HEK293 (cell line): Measurements from ENCODE around the gene SHC4.

Experiments used
- GLI4 ChIP-seq: fragments of 450-650 bp; formaldehyde crosslinking; IDR thresholded peaks from 2 replicates; pipeline ENCODE4 v1.5.1; 2016; ENCODE audit warnings: missing biosample characterization, missing genetic modification characterization
- INSM2 ChIP-seq: fragments of 450-650 bp; formaldehyde crosslinking; IDR thresholded peaks from 2 replicates; pipeline ENCODE4 v1.5.1; 2016; ENCODE audit warnings: missing biosample characterization, missing genetic modification characterization
- KLF10 ChIP-seq: fragments of 450-650 bp; IDR thresholded peaks from 2 replicates; pipeline ENCODE4 v1.5.1; 2018; ENCODE audit warnings: missing biosample characterization, mild to moderate bottlenecking, missing genetic modification characterization
- MYNN ChIP-seq: fragments of 450-650 bp; formaldehyde crosslinking; IDR thresholded peaks from 2 replicates; pipeline ENCODE4 v1.5.1; 2016; ENCODE audit warnings: missing biosample characterization, missing genetic modification characterization, borderline replicate concordance
- OVOL3 ChIP-seq: fragments of 450-650 bp; formaldehyde crosslinking; IDR thresholded peaks from 2 replicates; pipeline ENCODE4 v1.5.1; 2016; ENCODE audit warnings: missing biosample characterization, missing genetic modification characterization
- SETDB1 ChIP-seq: IDR thresholded peaks from one replicate; pipeline ENCODE4 v1.6.1; 2017; ENCODE audit warnings: mild to moderate bottlenecking, low read length, moderate library complexity, mixed read lengths; ENCODE audit not compliant: insufficient read length
- TCF7L2 ChIP-seq: IDR thresholded peaks from 2 replicates; pipeline ENCODE4 v1.6.1; 2011; ENCODE audit warnings: low read depth, mild to moderate bottlenecking, inconsistent platforms, low read length, moderate library complexity, borderline replicate concordance
- WT1 ChIP-seq: fragments of 450-650 bp; formaldehyde crosslinking; IDR thresholded peaks from 2 replicates; pipeline ENCODE4 v1.5.1; 2016; ENCODE audit warnings: missing biosample characterization, missing genetic modification characterization
- ZBTB8A ChIP-seq: fragments of 450-650 bp; formaldehyde crosslinking; IDR thresholded peaks from 2 replicates; pipeline ENCODE4 v1.5.1; 2016; ENCODE audit warnings: missing biosample characterization, missing genetic modification characterization
- ZFP41 ChIP-seq: fragments of 450-650 bp; formaldehyde crosslinking; IDR thresholded peaks from 2 replicates; pipeline ENCODE4 v1.5.1; 2016; ENCODE audit warnings: missing biosample characterization, missing genetic modification characterization, borderline replicate concordance
- ZNF157 ChIP-seq: fragments of 450-650 bp; formaldehyde crosslinking; IDR thresholded peaks from 2 replicates; pipeline ENCODE4 v1.5.1; 2016; ENCODE audit warnings: missing biosample characterization, missing genetic modification characterization
- ZNF202 ChIP-seq: fragments of 450-650 bp; formaldehyde crosslinking; IDR thresholded peaks from 2 replicates; pipeline ENCODE4 v1.5.1; 2016; ENCODE audit warnings: missing biosample characterization, missing genetic modification characterization, borderline replicate concordance
- ZNF223 ChIP-seq: fragments of 450-650 bp; formaldehyde crosslinking; IDR thresholded peaks from 2 replicates; pipeline ENCODE4 v1.5.1; 2016; ENCODE audit warnings: missing biosample characterization, missing genetic modification characterization
- ZNF23 ChIP-seq: fragments of 450-650 bp; formaldehyde crosslinking; IDR thresholded peaks from 2 replicates; pipeline ENCODE4 v1.5.1; 2016; ENCODE audit warnings: missing biosample characterization, missing genetic modification characterization, borderline replicate concordance
- ZNF24 ChIP-seq: fragments of 450-650 bp; formaldehyde crosslinking; IDR thresholded peaks from 2 replicates; pipeline ENCODE4 v1.5.1; 2016; ENCODE audit warnings: missing biosample characterization, missing genetic modification characterization
- ZNF266 ChIP-seq: fragments of 450-650 bp; formaldehyde crosslinking; IDR thresholded peaks from 2 replicates; pipeline ENCODE4 v1.5.1; 2016; ENCODE audit warnings: missing biosample characterization, missing genetic modification characterization, low read depth
- ZNF391 ChIP-seq: fragments of 450-650 bp; formaldehyde crosslinking; IDR thresholded peaks from 2 replicates; pipeline ENCODE4 v1.5.1; 2016; ENCODE audit warnings: low read depth, missing biosample characterization, missing genetic modification characterization, borderline replicate concordance
- ZNF416 ChIP-seq: fragments of 450-650 bp; formaldehyde crosslinking; IDR thresholded peaks from 2 replicates; pipeline ENCODE4 v1.5.1; 2016; ENCODE audit warnings: missing biosample characterization, missing genetic modification characterization
- ZNF423 ChIP-seq: fragments of 450-650 bp; formaldehyde crosslinking; IDR thresholded peaks from 2 replicates; pipeline ENCODE4 v1.5.1; 2016; ENCODE audit warnings: missing biosample characterization, missing genetic modification characterization
- ZNF433 ChIP-seq: fragments of 450-650 bp; formaldehyde crosslinking; IDR thresholded peaks from 2 replicates; pipeline ENCODE4 v1.5.1; 2016; ENCODE audit warnings: missing biosample characterization, missing genetic modification characterization, low read depth
- ZNF473 ChIP-seq: fragments of 450-650 bp; formaldehyde crosslinking; IDR thresholded peaks from 2 replicates; pipeline ENCODE4 v1.5.1; 2017; ENCODE audit warnings: missing biosample characterization, missing genetic modification characterization
- ZNF529 ChIP-seq: fragments of 450-650 bp; formaldehyde crosslinking; IDR thresholded peaks from 2 replicates; pipeline ENCODE4 v1.5.1; 2017; ENCODE audit warnings: missing genetic modification characterization, missing biosample characterization; ENCODE audit not compliant: insufficient replicate concordance
- ZNF548 ChIP-seq: fragments of 450-650 bp; formaldehyde crosslinking; IDR thresholded peaks from 2 replicates; pipeline ENCODE4 v1.5.1; 2016; ENCODE audit warnings: missing biosample characterization, missing genetic modification characterization
- ZNF600 ChIP-seq: fragments of 450-650 bp; formaldehyde crosslinking; IDR thresholded peaks from 2 replicates; pipeline ENCODE4 v1.5.1; 2016; ENCODE audit warnings: missing biosample characterization, missing genetic modification characterization
- ZNF660 ChIP-seq: fragments of 450-650 bp; IDR thresholded peaks from 2 replicates; pipeline ENCODE4 v1.5.1; 2018; ENCODE audit warnings: missing biosample characterization, mild to moderate bottlenecking, missing genetic modification characterization
- ZNF704 ChIP-seq: fragments of 450-650 bp; formaldehyde crosslinking; IDR thresholded peaks from 2 replicates; pipeline ENCODE4 v1.5.1; 2016; ENCODE audit warnings: missing biosample characterization, missing genetic modification characterization
- ZNF76 ChIP-seq: fragments of 450-650 bp; formaldehyde crosslinking; IDR thresholded peaks from 2 replicates; pipeline ENCODE4; 2016; ENCODE audit warnings: low read depth, missing biosample characterization, missing genetic modification characterization, borderline replicate concordance
- ZNF785 ChIP-seq: fragments of 450-650 bp; formaldehyde crosslinking; IDR thresholded peaks from 2 replicates; pipeline ENCODE4 v1.5.1; 2016; ENCODE audit warnings: missing biosample characterization, missing genetic modification characterization
- ZNF843 ChIP-seq: fragments of 450-650 bp; formaldehyde crosslinking; IDR thresholded peaks from 2 replicates; pipeline ENCODE4 v1.5.1; 2016; ENCODE audit warnings: missing biosample characterization, missing genetic modification characterization
- ZSCAN23 ChIP-seq: fragments of 450-650 bp; formaldehyde crosslinking; IDR thresholded peaks from 2 replicates; pipeline ENCODE4 v1.5.1; 2016; ENCODE audit warnings: missing biosample characterization, missing genetic modification characterization
- ZSCAN5A ChIP-seq: fragments of 450-650 bp; formaldehyde crosslinking; IDR thresholded peaks from 2 replicates; pipeline ENCODE4 v1.5.1; 2016; ENCODE audit warnings: missing biosample characterization, missing genetic modification characterization
- TF ChIP-seq, protein P1 (sequence below): fragments of 450-650 bp; formaldehyde crosslinking; IDR thresholded peaks from 2 replicates; pipeline ENCODE4 v1.5.1; 2016; ENCODE audit warnings: missing biosample characterization, missing genetic modification characterization
- TF ChIP-seq, protein P2 (sequence below): fragments of 450-650 bp; formaldehyde crosslinking; IDR thresholded peaks from 2 replicates; pipeline ENCODE4 v1.5.1; 2016; ENCODE audit warnings: missing biosample characterization, missing genetic modification characterization
- TF ChIP-seq, protein P3 (sequence below): fragments of 450-650 bp; formaldehyde crosslinking; IDR thresholded peaks from 2 replicates; pipeline ENCODE4 v1.5.1; 2016; ENCODE audit warnings: missing biosample characterization, missing genetic modification characterization

Gene SHC4

DNA sequence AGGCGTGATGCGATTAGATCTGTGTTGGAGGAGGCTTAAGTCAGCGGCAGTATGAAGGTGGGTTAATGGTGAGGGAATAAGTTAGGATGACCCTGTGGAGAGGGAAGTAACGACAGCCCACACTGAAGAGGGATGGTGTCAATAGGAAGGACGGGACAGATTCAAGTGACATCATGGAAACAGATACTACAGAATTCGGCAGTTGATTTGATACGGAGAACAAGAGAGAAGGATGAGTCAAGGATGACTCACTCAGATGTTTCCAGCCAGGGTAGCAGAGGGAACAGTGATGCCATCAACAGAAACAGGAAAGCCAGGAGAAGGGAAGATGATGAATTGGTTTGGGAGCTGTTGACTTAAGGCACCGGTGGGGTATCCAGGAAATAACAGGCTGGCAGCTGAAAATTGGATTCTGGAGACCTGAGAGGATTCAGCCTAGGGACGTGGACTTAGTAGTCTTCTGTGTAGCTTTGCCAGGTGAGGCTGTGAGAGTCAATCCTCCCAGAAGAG is 38.0 kb downstream of the SHC4 start (continued):
- TF ChIP-seq ZNF600 (tag by site-specific recombination) (peak; percentile 89), ZNF433 (tag by site-specific recombination) (no peak), ZNF843 (tag by site-specific recombination) (peak; percentile 77), ZSCAN5A (no peak), INSM2 (tag by site-specific recombination) (peak; percentile 89), ZSCAN23 (tag by site-specific recombination) (peak; percentile 88), OVOL3 (tag by site-specific recombination) (no peak), KLF10 (tag by site-specific recombination) (no peak), TCF7L2 (no peak), MYNN (tag by site-specific recombination) (no peak), SETDB1 (no peak), ZNF704 (tag by site-specific recombination) (no peak), ZNF416 (tag by site-specific recombination) (no peak), ZNF202 (tag by site-specific recombination) (no peak), ZNF157 (tag by site-specific recombination) (no peak), ZNF223 (tag by site-specific recombination) (no peak), ZNF529 (tag by site-specific recombination) (no peak), ZNF24 (tag by site-specific recombination) (peak; percentile 95), WT1 (tag by site-specific recombination) (peak; percentile 18; the same call in 1 of the 2 replicates), ZNF785 (tag by site-specific recombination) (no peak), ZNF76 (tag by site-specific recombination) (no peak), ZNF660 (peak; percentile 67; the same call in 1 of the 2 replicates), ZFP41 (tag by site-specific recombination) (no peak), ZNF548 (tag by site-specific recombination) (no peak), ZNF473 (no peak), ZNF23 (tag by site-specific recombination) (no peak), GLI4 (no peak), ZNF423 (tag by site-specific recombination) (no peak), ZNF391 (tag by site-specific recombination) (peak; percentile 23; the same call in 1 of the 2 replicates), ZNF266 (tag by site-specific recombination) (no peak), ZBTB8A (tag by site-specific recombination) (no peak)
- TF ChIP-seq, protein P1, sequence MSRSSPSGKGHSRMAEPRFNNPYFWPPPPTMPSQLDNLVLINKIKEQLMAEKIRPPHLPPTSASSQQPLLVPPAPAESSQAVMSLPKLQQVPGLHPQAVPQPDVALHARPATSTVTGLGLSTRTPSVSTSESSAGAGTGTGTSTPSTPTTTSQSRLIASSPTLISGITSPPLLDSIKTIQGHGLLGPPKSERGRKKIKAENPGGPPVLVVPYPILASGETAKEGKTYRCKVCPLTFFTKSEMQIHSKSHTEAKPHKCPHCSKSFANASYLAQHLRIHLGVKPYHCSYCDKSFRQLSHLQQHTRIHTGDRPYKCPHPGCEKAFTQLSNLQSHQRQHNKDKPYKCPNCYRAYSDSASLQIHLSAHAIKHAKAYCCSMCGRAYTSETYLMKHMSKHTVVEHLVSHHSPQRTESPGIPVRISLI (tag by site-specific recombination) = no peak
- TF ChIP-seq, protein P2, sequence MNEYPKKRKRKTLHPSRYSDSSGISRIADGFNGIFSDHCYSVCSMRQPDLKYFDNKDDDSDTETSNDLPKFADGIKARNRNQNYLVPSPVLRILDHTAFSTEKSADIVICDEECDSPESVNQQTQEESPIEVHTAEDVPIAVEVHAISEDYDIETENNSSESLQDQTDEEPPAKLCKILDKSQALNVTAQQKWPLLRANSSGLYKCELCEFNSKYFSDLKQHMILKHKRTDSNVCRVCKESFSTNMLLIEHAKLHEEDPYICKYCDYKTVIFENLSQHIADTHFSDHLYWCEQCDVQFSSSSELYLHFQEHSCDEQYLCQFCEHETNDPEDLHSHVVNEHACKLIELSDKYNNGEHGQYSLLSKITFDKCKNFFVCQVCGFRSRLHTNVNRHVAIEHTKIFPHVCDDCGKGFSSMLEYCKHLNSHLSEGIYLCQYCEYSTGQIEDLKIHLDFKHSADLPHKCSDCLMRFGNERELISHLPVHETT (tag by site-specific recombination) = peak; percentile 94
- TF ChIP-seq, protein P3, sequence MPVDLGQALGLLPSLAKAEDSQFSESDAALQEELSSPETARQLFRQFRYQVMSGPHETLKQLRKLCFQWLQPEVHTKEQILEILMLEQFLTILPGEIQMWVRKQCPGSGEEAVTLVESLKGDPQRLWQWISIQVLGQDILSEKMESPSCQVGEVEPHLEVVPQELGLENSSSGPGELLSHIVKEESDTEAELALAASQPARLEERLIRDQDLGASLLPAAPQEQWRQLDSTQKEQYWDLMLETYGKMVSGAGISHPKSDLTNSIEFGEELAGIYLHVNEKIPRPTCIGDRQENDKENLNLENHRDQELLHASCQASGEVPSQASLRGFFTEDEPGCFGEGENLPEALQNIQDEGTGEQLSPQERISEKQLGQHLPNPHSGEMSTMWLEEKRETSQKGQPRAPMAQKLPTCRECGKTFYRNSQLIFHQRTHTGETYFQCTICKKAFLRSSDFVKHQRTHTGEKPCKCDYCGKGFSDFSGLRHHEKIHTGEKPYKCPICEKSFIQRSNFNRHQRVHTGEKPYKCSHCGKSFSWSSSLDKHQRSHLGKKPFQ (tag by site-specific recombination) = no peak
